Nephron (organoid): ENCODE data around the gene SKA2.
"Not testable (repeated sequence)": the region's sequence is repeated elsewhere in the genome, so short reads cannot be mapped to it uniquely, and the experiment has no call there.

Experiments
- H3K27ac Mint-ChIP-seq, 3 experiments: 2 replicates each; pipeline ENCODE4 v1.8.0; 2020; ENCODE audit warnings: mixed read lengths in 3 of 3, mild to moderate bottlenecking in 2 of 3, moderate library complexity in 1 of 3
- H3K27me3 Mint-ChIP-seq: 2 replicates; pipeline ENCODE4 v1.8.0; 2021; ENCODE audit warnings: low read depth, mild to moderate bottlenecking, moderate library complexity, mixed read lengths
- H3K36me3 Mint-ChIP-seq: 2 replicates; pipeline ENCODE4 v1.8.0; 2020; ENCODE audit warnings: low read depth, mixed read lengths
- H3K4me1 Mint-ChIP-seq: 2 replicates; pipeline ENCODE4 v1.8.0; 2020; ENCODE audit warnings: mixed read lengths
- H3K4me3 Mint-ChIP-seq, 3 experiments: 2 replicates each; pipeline ENCODE4 v1.8.0; 2020; ENCODE audit warnings: mild to moderate bottlenecking in 3 of 3, mixed read lengths in 3 of 3, moderate library complexity in 2 of 3
- H3K9me3 Mint-ChIP-seq: 2 replicates; pipeline ENCODE4 v1.8.0; 2020; ENCODE audit warnings: mixed read lengths
- TF ChIP-seq, protein P1 (sequence below), 3 experiments: fragments of 200-600 bp; sonication (generic); IDR thresholded peaks; one replicate each; pipeline ENCODE4 v1.5.0; 2021; ENCODE audit warnings: antibody characterized with exemption in 3 of 3; ENCODE audit not compliant: unreplicated experiment in 3 of 3

SKA2 gene

DNA sequence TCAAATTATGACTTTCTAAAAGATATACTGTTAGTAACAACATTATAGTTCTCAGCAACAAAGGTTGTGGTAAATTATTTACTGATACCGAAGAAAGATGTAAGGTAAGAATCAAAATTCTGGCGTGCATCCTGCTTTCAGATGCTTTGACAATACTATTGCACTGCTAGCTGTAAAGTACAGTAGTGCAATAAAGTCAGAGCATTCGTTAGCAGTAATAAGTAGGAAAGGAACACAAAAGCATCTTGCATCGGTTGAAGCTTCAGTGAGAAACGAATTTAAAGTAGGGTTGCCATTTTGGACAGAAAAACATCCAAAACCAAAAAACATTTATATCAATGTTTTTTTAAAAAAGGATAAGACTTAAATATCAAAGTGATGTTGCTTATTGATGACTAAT is 4.0 kb downstream of the SKA2 start:
- no peaks in the 10 kb centered on the region for H3K27me3 Mint-ChIP-seq
- no peaks in the 10 kb centered on the region for H3K9me3 Mint-ChIP-seq
- H3K4me3 Mint-ChIP-seq: peak overlapping the region; percentile 37 to 55 (median 42)
- peaks cover 30% of the 10 kb centered on the region for H3K4me1 Mint-ChIP-seq
- peaks cover 17% of the 10 kb centered on the region for H3K36me3 Mint-ChIP-seq
- no peak overlapping the region for H3K27ac Mint-ChIP-seq
- TF ChIP-seq, protein P1, sequence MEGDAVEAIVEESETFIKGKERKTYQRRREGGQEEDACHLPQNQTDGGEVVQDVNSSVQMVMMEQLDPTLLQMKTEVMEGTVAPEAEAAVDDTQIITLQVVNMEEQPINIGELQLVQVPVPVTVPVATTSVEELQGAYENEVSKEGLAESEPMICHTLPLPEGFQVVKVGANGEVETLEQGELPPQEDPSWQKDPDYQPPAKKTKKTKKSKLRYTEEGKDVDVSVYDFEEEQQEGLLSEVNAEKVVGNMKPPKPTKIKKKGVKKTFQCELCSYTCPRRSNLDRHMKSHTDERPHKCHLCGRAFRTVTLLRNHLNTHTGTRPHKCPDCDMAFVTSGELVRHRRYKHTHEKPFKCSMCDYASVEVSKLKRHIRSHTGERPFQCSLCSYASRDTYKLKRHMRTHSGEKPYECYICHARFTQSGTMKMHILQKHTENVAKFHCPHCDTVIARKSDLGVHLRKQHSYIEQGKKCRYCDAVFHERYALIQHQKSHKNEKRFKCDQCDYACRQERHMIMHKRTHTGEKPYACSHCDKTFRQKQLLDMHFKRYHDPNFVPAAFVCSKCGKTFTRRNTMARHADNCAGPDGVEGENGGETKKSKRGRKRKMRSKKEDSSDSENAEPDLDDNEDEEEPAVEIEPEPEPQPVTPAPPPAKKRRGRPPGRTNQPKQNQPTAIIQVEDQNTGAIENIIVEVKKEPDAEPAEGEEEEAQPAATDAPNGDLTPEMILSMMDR (IDR thresholded peaks at IDR 0.05; ENCODE audit: unreplicated experiment in 3 of 3): no peak

DNA sequence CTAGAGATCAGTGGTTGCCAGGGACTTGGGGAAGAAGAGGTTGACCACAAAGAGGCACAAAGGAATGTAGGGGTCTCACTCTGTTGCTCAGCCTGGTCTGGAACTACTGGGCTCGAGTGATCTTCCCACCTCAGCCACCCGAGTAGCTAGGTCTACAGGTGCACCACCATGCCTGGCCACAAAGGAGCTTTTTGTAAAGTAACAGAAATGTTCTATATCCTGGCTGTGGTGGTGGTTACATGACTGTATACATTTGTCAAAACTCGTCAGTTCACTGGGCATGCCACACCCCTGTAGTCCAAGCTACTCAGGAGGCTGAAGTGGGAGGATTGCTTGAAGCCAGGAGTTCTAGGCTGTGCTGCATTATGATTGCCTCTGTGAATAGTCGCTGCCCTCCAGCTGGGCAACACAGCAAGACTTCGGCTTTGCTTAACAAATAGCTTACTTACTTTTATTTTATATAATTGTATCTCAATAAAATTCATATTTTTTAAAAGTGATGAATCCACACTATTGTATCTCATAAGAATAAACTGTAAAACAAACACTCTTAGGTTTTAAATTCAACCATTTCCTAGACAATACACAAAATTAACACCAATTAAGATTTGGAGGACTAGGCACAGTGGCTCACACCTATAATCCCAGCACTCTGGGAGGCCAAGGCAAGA is 5.0 kb downstream of the SKA2 start:
- TF ChIP-seq, protein P1 (IDR thresholded peaks at IDR 0.05; ENCODE audit: unreplicated experiment in 3 of 3): no peak
- H3K4me3 Mint-ChIP-seq: no peak overlapping the region
- H3K27me3 Mint-ChIP-seq: no peaks in the 10 kb centered on the region
- no peaks in the 10 kb centered on the region for H3K9me3 Mint-ChIP-seq
- peaks cover 25% of the 10 kb centered on the region for H3K36me3 Mint-ChIP-seq
- H3K27ac Mint-ChIP-seq: peak overlapping the region in 1 of 3 experiments; percentile 39
- H3K4me1 Mint-ChIP-seq: peaks cover 30% of the 10 kb centered on the region

DNA sequence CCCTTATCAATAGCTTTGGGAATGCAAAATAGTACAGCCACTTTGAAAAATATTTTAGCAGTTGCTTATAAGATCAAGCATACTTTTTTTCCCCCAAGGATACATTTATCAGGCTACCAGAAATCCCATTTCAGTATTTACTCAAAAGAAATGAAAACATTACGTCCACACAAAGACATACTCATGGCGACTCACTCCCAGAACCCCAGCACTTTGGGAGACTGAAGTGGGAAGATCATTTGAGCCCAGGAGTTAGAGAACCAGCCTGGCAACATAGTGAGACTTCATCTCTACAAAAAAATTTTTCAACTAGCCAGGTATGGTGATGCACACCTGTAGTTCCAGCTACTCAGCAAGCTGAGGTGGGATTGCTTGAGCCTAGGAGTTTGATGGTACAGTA is 5.9 kb downstream of the SKA2 start:
- no peaks in the 10 kb centered on the region for H3K9me3 Mint-ChIP-seq
- TF ChIP-seq, protein P1 (IDR thresholded peaks at IDR 0.05; ENCODE audit: unreplicated experiment in 3 of 3): no peak
- H3K27me3 Mint-ChIP-seq: no peaks in the 10 kb centered on the region
- H3K4me3 Mint-ChIP-seq: no peak overlapping the region
- H3K4me1 Mint-ChIP-seq: peaks cover 30% of the 10 kb centered on the region
- H3K36me3 Mint-ChIP-seq: peaks cover 32% of the 10 kb centered on the region
- H3K27ac Mint-ChIP-seq: no peak overlapping the region

DNA sequence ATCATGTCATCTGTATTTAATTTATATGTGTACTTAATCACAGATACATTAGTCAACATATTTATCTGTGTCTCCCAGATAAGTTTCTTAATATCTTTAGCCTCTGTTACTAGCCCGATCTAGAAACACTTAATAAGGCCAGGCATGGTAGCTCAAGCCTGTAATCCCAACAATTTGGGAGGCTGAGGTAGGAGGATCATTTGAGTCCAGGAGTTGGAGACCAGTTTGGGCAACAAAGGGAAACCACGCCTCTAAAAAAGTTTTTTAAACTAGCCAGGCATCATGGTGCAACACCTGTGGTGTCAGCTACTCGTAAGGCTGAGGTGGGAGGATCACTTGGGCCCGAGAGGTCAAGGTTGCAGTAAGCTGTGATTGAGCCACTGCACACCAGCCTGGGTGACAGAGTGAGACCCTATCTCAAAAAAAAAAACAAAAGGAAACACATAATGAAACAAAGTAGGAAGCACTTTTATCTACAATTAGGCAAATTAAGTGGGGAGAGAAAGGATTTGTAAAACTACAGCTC is 9.4 kb downstream of the SKA2 start:
- Mint-ChIP-seq H3K27ac (no peak overlapping the region), H3K36me3 (peaks cover 44% of the 10 kb centered on the region), H3K27me3 (no peaks in the 10 kb centered on the region), H3K4me3 (no peak overlapping the region), H3K9me3 (no peaks in the 10 kb centered on the region), H3K4me1 (peaks cover 5% of the 10 kb centered on the region)
- TF ChIP-seq, protein P1 (IDR thresholded peaks at IDR 0.05; ENCODE audit: unreplicated experiment in 3 of 3): no peak

DNA sequence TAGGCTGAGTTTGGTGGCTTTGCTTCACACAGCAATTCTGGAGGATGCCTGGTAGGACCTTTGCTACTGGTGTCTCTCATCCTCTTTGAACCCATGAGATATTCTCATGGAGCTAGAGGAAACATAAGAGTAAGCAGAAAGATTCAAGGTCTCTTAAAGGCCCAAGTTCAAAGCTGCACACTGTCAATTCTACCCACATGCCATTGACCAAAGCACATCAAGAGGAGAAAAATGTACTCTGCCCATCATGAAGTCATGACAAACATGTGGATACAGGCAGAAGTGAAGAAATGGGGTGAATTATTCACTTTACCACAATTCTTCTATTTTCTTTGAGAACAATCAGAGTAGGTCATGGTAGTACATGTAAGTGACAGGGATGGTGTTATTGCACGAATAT is 13.1 kb downstream of the SKA2 start:
- TF ChIP-seq, protein P1 (IDR thresholded peaks at IDR 0.05; ENCODE audit: unreplicated experiment in 3 of 3): no peak
- Mint-ChIP-seq H3K4me1 (no peaks in the 10 kb centered on the region), H3K9me3 (no peaks in the 10 kb centered on the region), H3K27me3 (no peaks in the 10 kb centered on the region), H3K27ac (no peak overlapping the region), H3K36me3 (peaks cover 29% of the 10 kb centered on the region), H3K4me3 (no peak overlapping the region)

DNA sequence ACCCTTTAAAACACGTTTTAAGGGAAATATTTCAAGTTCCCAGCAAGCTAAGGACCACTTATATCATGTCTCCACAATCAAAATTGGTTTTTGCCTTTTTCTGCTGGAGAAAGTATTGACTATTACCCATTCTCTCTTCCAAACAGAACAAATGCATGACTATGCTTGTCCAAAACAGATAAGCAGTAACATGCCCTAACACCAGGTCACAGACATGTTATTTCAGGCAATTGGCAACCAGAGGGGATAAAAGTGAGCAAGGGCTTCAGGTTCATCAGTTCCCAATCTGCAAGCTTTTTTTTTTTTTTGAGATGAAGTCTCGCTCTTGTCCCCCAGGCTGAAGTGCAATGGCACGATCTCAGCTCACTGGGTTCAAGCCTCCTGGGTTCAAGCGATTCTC is 15.0 kb downstream of the SKA2 start:
- Mint-ChIP-seq H3K27ac (no peak overlapping the region), H3K4me3 (no peak overlapping the region), H3K27me3 (no peaks in the 10 kb centered on the region), H3K4me1 (no peaks in the 10 kb centered on the region), H3K9me3 (no peaks in the 10 kb centered on the region), H3K36me3 (peaks cover 19% of the 10 kb centered on the region)
- TF ChIP-seq, protein P1 (IDR thresholded peaks at IDR 0.05; ENCODE audit: unreplicated experiment in 3 of 3): no peak

DNA sequence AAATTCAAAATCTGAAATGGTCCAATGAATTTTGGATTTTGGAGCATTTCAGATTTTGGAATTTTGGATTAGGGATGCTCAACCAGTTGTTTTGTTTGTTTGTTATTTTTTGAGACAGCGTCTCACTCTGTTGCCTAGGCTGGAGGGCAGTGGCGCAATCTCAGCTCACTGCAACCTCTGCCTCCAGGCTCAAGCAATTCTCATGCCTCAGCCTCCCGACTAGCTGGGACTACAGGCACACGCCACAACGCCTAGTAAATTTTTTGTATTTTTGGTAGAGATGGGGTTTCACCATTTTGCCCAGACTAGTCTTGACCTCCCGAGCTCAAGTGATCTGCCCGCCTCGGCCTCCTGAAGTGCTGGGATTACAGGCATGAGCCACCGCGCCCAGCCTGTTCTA is 16.6 kb downstream of the SKA2 start:
- H3K27ac Mint-ChIP-seq, H3K27me3 Mint-ChIP-seq, H3K36me3 Mint-ChIP-seq, H3K9me3 Mint-ChIP-seq, H3K4me3 Mint-ChIP-seq, H3K4me1 Mint-ChIP-seq: not testable (repeated sequence)
